Measurements from ENCODE around the gene HAND2. TPM values are rescaled to one million over a fixed set of nuclear protein-coding genes. Genes with fewer than 3 reads are reported as not detected.
A peak's percentile ranks its signal among the peaks of the same experiment; 100 is the strongest.

The HAND2 gene
- total and polyA plus RNA-seq, 7 donors, result 0.05 to 0.54 (median 0.13) TPM; not detected in 2

GRCh38 chr4:173530326-173531085, 477 bp upstream of the HAND2 start:
- DNase-seq, result no peak
- TF ChIP-seq, protein P1, sequence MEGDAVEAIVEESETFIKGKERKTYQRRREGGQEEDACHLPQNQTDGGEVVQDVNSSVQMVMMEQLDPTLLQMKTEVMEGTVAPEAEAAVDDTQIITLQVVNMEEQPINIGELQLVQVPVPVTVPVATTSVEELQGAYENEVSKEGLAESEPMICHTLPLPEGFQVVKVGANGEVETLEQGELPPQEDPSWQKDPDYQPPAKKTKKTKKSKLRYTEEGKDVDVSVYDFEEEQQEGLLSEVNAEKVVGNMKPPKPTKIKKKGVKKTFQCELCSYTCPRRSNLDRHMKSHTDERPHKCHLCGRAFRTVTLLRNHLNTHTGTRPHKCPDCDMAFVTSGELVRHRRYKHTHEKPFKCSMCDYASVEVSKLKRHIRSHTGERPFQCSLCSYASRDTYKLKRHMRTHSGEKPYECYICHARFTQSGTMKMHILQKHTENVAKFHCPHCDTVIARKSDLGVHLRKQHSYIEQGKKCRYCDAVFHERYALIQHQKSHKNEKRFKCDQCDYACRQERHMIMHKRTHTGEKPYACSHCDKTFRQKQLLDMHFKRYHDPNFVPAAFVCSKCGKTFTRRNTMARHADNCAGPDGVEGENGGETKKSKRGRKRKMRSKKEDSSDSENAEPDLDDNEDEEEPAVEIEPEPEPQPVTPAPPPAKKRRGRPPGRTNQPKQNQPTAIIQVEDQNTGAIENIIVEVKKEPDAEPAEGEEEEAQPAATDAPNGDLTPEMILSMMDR (IDR thresholded peaks at IDR 0.05), result no peak
- H3K4me1 ChIP-seq, result peaks cover 3% of the 10 kb centered on the region
- H3K27ac ChIP-seq, result no peak overlapping the region
- no peak for ATAC-seq
- H3K36me3 ChIP-seq (ENCODE audit: insufficient read depth in 1 of 2, low read depth in 1 of 2), result no peaks in the 10 kb centered on the region
- intact Hi-C loops (cut with DNase I), result no loop called here
- 7% methylated on average over 34 of the region's 34 CpGs for WGBS, 3 donors
- H3K27me3 ChIP-seq (ENCODE audit: insufficient read depth in 3 of 3, low read length in 2 of 3), result peaks cover 3 to 84% (median 47%) of the 10 kb centered on the region in 3 donors
- peak overlapping the region; percentile 65 for H3K4me3 ChIP-seq
- H3K9me3 ChIP-seq, result no peaks in the 10 kb centered on the region

DNA sequence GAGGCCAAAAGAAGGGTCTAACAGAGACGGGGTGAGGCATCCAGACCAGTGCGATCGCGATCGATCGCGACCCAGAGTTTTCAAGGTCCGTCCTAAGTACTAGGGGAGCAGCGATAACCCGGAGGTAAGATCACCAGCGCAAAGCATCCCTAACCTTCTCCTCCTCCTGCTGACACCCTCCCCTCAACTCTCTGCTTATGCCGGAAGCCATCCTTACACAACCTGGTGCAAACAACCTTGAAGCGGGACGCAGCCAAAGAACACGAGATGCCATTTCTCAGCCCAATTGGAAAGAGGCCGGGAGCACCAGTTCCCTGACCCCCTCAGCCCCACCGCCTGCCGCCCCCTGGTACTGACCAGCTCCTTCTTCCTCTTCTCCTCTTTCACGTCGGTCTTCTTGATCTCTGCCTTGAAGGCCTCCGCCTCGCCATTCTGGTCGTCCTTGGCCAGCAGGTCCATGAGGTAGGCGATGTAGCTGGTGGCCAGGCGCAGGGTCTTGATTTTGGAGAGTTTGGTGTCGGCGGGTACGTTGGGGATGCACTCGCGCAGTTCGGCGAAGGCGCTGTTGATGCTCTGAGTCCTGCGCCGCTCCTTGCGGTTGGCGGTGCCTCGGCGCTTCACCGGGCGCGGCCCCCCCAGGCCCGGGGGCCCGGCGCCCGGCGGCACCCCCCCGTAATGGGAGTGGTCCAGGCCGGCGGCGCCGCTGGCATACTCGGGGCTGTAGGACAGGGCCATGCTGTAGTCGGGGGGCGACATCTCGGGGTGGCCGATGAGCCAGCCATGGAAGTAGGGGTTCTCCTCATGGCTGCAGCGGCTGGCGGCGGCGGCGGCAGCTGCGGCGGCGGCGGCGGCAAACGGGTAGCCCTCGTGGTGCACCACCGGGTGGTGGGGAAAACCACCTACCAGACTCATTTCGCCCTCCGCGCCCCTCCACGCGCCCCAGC, 1.4 kb downstream of the HAND2 start:
- peaks cover 3% of the 10 kb centered on the region for H3K4me1 ChIP-seq

DNA sequence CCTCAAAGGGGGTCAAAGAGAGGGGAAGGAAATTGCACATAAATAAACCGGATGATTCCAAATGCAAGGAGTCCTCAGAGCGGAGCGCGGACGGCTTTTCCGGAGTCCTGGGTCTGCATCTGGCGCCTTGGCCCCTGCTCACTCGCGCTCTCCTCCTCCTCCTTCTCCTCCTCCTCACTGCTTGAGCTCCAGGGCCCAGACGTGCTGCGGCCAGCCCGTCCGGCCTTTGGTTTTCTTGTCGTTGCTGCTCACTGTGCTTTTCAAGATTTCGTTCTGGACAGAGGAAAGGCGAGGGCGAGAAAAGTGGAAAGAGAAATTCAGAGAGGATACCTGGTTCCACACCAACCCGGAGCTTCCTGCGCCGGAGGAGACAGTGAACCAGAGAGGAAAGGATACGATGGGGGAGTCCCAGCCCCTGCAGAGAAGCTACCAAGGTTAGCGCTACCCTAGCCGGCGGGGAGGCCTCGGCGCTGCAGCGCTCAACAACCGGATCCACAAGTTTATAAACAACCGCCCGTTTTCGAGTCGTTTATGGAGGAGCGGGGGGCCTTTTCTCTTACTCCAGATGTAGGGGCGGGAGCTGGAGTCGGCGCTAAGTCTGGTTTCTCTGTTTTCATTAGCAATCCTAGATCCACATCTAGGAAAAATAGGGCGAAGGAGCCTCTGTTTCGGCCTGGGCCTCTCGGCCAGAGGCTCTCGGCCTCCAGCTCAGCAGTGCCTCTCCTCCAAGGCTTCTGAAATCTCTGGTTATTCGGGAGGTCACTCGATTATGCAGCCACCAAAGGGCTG, 2.7 kb downstream of the HAND2 start:
- Histone ChIP-seq H3K4me3 (no peak overlapping the region), H3K27me3 (ENCODE audit: insufficient read depth in 3 of 3, low read length in 2 of 3) (peaks cover 2 to 89% (median 57%) of the 10 kb centered on the region in 3 donors), H3K36me3 (ENCODE audit: insufficient read depth in 1 of 2, low read depth in 1 of 2) (no peaks in the 10 kb centered on the region), H3K27ac (no peak overlapping the region), H3K4me1 (peaks cover 3% of the 10 kb centered on the region), H3K9me3 (no peaks in the 10 kb centered on the region)
- 39 to 55% (median 53%) methylated on average over 42 of the region's 42 CpGs for WGBS, 3 donors
- no peak for ATAC-seq
- TF ChIP-seq, protein P1 (IDR thresholded peaks at IDR 0.05), result no peak
- intact Hi-C loops (cut with DNase I), result loop anchor here in 1 of 2 donors (10.0 kb wide), 1 partner anchor 512 kb away; no protein-coding TSS in a partner anchor
- DNase-seq, result no peak

More for the DNA sequence above, 1.4 kb downstream of the HAND2 start:
- ATAC-seq, result no peak
- Histone ChIP-seq H3K27ac (no peak overlapping the region), H3K4me3 (peak overlapping the region; percentile 58), H3K9me3 (no peaks in the 10 kb centered on the region), H3K27me3 (ENCODE audit: insufficient read depth in 3 of 3, low read length in 2 of 3) (peaks cover 3 to 89% (median 55%) of the 10 kb centered on the region in 3 donors), H3K36me3 (ENCODE audit: insufficient read depth in 1 of 2, low read depth in 1 of 2) (no peaks in the 10 kb centered on the region)
- peak in 1 of 2 donors; percentile 39 for DNase-seq
- 9 to 10% (median 10%) methylated on average over 51 to 75 of the region's 75 CpGs for WGBS, 3 donors
- intact Hi-C loops (cut with DNase I), result loop anchor here in 1 of 2 donors (10.0 kb wide), 1 partner anchor 514 kb away; no protein-coding TSS in a partner anchor
- TF ChIP-seq, protein P1 (IDR thresholded peaks at IDR 0.05), result no peak

DNA sequence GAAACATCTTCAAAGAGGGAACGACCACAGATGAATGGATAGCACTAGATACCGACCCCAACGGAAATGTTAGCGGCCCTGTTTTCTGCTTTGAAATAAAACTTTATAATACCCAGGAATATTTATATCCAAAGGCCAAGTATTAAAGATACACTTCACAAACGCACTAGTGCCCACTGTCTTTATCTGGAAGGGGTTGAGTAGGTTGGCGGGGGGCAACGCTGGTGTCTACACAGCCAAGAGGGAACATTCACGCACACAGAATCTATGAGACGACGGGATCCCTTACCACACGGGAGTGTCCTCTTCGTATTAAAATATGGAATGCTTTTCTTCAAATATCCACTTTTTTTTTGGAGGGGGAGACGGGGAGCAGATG, 3.3 kb downstream of the HAND2 start:
- TF ChIP-seq, protein P1 (IDR thresholded peaks at IDR 0.05), result no peak
- Histone ChIP-seq H3K4me3 (no peak overlapping the region), H3K36me3 (ENCODE audit: insufficient read depth in 1 of 2, low read depth in 1 of 2) (no peaks in the 10 kb centered on the region), H3K9me3 (no peaks in the 10 kb centered on the region), H3K4me1 (peaks cover 6% of the 10 kb centered on the region), H3K27ac (no peak overlapping the region), H3K27me3 (ENCODE audit: insufficient read depth in 3 of 3, low read length in 2 of 3) (peaks cover 0 to 89% (median 57%) of the 10 kb centered on the region in 3 donors)
- intact Hi-C loops (cut with DNase I), result loop anchor here in 1 of 2 donors (10.0 kb wide), 1 partner anchor 512 kb away; no protein-coding TSS in a partner anchor
- ATAC-seq (no peak), DNase-seq (no peak)
- WGBS, 3 donors, result 49 to 63% (median 63%) methylated on average over 13 of the region's 13 CpGs

Data from psoas muscle (tissue), 8 donors.